Measurements from ENCODE around the gene CDK5RAP3. TPM values are rescaled to one million over a fixed set of nuclear protein-coding genes. Genes with fewer than 3 reads are reported as not detected.

The CDK5RAP3 gene
- total and polyA plus RNA-seq, 2 of the 13 experiments (the other 11 are each of a cell fraction or from before 2014, with no cell fraction given), result 128 to 154 TPM

GRCh38 chr17:47949197-47949759, 21.6 kb upstream of the CDK5RAP3 start (continued):
- TF ChIP-seq, protein P1, sequence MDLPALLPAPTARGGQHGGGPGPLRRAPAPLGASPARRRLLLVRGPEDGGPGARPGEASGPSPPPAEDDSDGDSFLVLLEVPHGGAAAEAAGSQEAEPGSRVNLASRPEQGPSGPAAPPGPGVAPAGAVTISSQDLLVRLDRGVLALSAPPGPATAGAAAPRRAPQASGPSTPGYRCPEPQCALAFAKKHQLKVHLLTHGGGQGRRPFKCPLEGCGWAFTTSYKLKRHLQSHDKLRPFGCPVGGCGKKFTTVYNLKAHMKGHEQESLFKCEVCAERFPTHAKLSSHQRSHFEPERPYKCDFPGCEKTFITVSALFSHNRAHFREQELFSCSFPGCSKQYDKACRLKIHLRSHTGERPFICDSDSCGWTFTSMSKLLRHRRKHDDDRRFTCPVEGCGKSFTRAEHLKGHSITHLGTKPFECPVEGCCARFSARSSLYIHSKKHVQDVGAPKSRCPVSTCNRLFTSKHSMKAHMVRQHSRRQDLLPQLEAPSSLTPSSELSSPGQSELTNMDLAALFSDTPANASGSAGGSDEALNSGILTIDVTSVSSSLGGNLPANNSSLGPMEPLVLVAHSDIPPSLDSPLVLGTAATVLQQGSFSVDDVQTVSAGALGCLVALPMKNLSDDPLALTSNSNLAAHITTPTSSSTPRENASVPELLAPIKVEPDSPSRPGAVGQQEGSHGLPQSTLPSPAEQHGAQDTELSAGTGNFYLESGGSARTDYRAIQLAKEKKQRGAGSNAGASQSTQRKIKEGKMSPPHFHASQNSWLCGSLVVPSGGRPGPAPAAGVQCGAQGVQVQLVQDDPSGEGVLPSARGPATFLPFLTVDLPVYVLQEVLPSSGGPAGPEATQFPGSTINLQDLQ (CRISPR knock-in tag; IDR thresholded peaks at IDR 0.05), result 0 out of 2 replicates have a peak, but pooled peaks have one; percentile 41
- TF ChIP-seq PATZ1 (CRISPR knock-in tag; IDR thresholded peaks at IDR 0.05) (peak; percentile 62), ZNF567 (CRISPR knock-in tag; IDR thresholded peaks at IDR 0.05; ENCODE audit: borderline replicate concordance) (no peak; the same call in 1 of the 2 replicates), MATR3 (CRISPR knock-in tag; IDR thresholded peaks at IDR 0.05) (no peak), MED8 (CRISPR knock-in tag; IDR thresholded peaks at IDR 0.05; ENCODE audit: insufficient replicate concordance) (no peak), FOXO4 (CRISPR knock-in tag; conservative IDR thresholded peaks at IDR 0.05) (no peak), KLF6 (CRISPR knock-in tag; IDR thresholded peaks at IDR 0.05) (no peak), SALL1 (CRISPR knock-in tag; IDR thresholded peaks at IDR 0.05) (peak; percentile 57; the same call in 1 of the 2 replicates), ZNF607 (CRISPR knock-in tag; IDR thresholded peaks at IDR 0.05; ENCODE audit: borderline replicate concordance) (0 out of 2 replicates have a peak, but pooled peaks have one; percentile 15), HMG20A (CRISPR knock-in tag; IDR thresholded peaks at IDR 0.05; ENCODE audit: borderline replicate concordance) (no peak), ASH2L (IDR thresholded peaks at IDR 0.05; ENCODE audit: insufficient read length, low read depth, low read length) (peak; percentile 6), HOXA7 (CRISPR knock-in tag; IDR thresholded peaks at IDR 0.05) (no peak), ZNF367 (CRISPR knock-in tag; IDR thresholded peaks at IDR 0.05; ENCODE audit: borderline replicate concordance) (no peak), ZSCAN30 (CRISPR knock-in tag; IDR thresholded peaks at IDR 0.05) (no peak), ZNF841 (CRISPR knock-in tag; IDR thresholded peaks at IDR 0.05; ENCODE audit: borderline replicate concordance) (no peak), SIN3B (IDR thresholded peaks at IDR 0.05; ENCODE audit: low read length) (no peak), ZNF12 (CRISPR knock-in tag; IDR thresholded peaks at IDR 0.05) (no peak), NFATC3 (CRISPR knock-in tag; IDR thresholded peaks at IDR 0.05) (no peak), NCOR1 (IDR thresholded peaks at IDR 0.05; ENCODE audit: borderline replicate concordance, low read length) (0 out of 2 replicates have a peak, but pooled peaks have one; percentile 0), ARID2 (CRISPR knock-in tag; IDR thresholded peaks at IDR 0.05; ENCODE audit: borderline replicate concordance) (peak; percentile 86; the same call in 1 of the 2 replicates), ZFP62 (CRISPR knock-in tag; IDR thresholded peaks at IDR 0.05) (no peak), ZNF678 (CRISPR knock-in tag; IDR thresholded peaks at IDR 0.05) (no peak)
- TF ChIP-seq, protein P2, sequence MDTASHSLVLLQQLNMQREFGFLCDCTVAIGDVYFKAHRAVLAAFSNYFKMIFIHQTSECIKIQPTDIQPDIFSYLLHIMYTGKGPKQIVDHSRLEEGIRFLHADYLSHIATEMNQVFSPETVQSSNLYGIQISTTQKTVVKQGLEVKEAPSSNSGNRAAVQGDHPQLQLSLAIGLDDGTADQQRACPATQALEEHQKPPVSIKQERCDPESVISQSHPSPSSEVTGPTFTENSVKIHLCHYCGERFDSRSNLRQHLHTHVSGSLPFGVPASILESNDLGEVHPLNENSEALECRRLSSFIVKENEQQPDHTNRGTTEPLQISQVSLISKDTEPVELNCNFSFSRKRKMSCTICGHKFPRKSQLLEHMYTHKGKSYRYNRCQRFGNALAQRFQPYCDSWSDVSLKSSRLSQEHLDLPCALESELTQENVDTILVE (CRISPR knock-in tag; IDR thresholded peaks at IDR 0.05), result 0 out of 2 replicates have a peak, but pooled peaks have one; percentile 37
- TF ChIP-seq, protein P3, sequence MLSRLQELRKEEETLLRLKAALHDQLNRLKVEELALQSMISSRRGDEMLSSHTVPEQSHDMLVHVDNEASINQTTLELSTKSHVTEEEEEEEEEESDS (CRISPR knock-in tag; IDR thresholded peaks at IDR 0.05; ENCODE audit: borderline replicate concordance), result peak; percentile 73; the same call in 1 of the 2 replicates
